ENCODE data around the gene KIAA1210. TPM values are rescaled to one million over a fixed set of nuclear protein-coding genes. Genes with fewer than 3 reads are reported as not detected.

The KIAA1210 gene
- total RNA-seq, 1 experiment from 2014 or later, result 0.09 TPM

- Mint-ChIP-seq H3K27ac (ENCODE audit: unreplicated experiment) (no peak overlapping the region), H3K4me3 (ENCODE audit: low read depth, unreplicated experiment) (no peak overlapping the region), H3K4me1 (ENCODE audit: low read depth, unreplicated experiment) (no peaks in the 10 kb centered on the region), H3K27me3 (ENCODE audit: unreplicated experiment) (peaks cover 47% of the 10 kb centered on the region), H3K36me3 (ENCODE audit: insufficient read depth, unreplicated experiment) (no peaks in the 10 kb centered on the region), H3K9me3 (ENCODE audit: low read depth, unreplicated experiment) (no peaks in the 10 kb centered on the region)
- CTCF ChIA-PET, result no interaction called here
- no peak for TF ChIP-seq CTCF (IDR thresholded peaks at IDR 0.05; ENCODE audit: unreplicated experiment)
- no peak for DNase-seq
- intact Hi-C loops (cut with micrococcal nuclease; ENCODE audit: unreplicated experiment), result no loop called here
- BruUV-seq (replicated peaks), result no TSS peak
These were observed 31.7 kb downstream of the KIAA1210 start for GRCh38 chrX:119095936-119096335.

- intact Hi-C loops (cut with micrococcal nuclease; ENCODE audit: unreplicated experiment), result no loop called here
- CTCF ChIA-PET, result no interaction called here
- H3K4me1 Mint-ChIP-seq (ENCODE audit: low read depth, unreplicated experiment), result no peaks in the 10 kb centered on the region
- H3K4me3 Mint-ChIP-seq (ENCODE audit: low read depth, unreplicated experiment), result no peak overlapping the region
- no peak for DNase-seq
- no peaks in the 10 kb centered on the region for H3K36me3 Mint-ChIP-seq (ENCODE audit: insufficient read depth, unreplicated experiment)
- H3K27me3 Mint-ChIP-seq (ENCODE audit: unreplicated experiment), result peaks cover 53% of the 10 kb centered on the region
- no peaks in the 10 kb centered on the region for H3K9me3 Mint-ChIP-seq (ENCODE audit: low read depth, unreplicated experiment)
- no peak for TF ChIP-seq CTCF (IDR thresholded peaks at IDR 0.05; ENCODE audit: unreplicated experiment)
- BruUV-seq (replicated peaks), result no TSS peak
- no peak overlapping the region for H3K27ac Mint-ChIP-seq (ENCODE audit: unreplicated experiment)
These were observed 32.8 kb downstream of the KIAA1210 start for GRCh38 chrX:119094819-119095218.

GRCh38 chrX:119093991-119094735 is 33.4 kb downstream of the KIAA1210 start:
- no peak for TF ChIP-seq CTCF (IDR thresholded peaks at IDR 0.05; ENCODE audit: unreplicated experiment)
- Mint-ChIP-seq H3K9me3 (ENCODE audit: low read depth, unreplicated experiment) (no peaks in the 10 kb centered on the region), H3K27ac (ENCODE audit: unreplicated experiment) (no peak overlapping the region), H3K4me1 (ENCODE audit: low read depth, unreplicated experiment) (no peaks in the 10 kb centered on the region), H3K36me3 (ENCODE audit: insufficient read depth, unreplicated experiment) (no peaks in the 10 kb centered on the region), H3K4me3 (ENCODE audit: low read depth, unreplicated experiment) (no peak overlapping the region), H3K27me3 (ENCODE audit: unreplicated experiment) (peaks cover 59% of the 10 kb centered on the region)
- DNase-seq, result peak; percentile 3
- CTCF ChIA-PET, result no interaction called here
- no TSS peak for BruUV-seq (replicated peaks)
- intact Hi-C loops (cut with micrococcal nuclease; ENCODE audit: unreplicated experiment), result no loop called here

- no TSS peak for BruUV-seq (replicated peaks)
- no peaks in the 10 kb centered on the region for H3K9me3 Mint-ChIP-seq (ENCODE audit: low read depth, unreplicated experiment)
- H3K4me3 Mint-ChIP-seq (ENCODE audit: low read depth, unreplicated experiment), result no peak overlapping the region
- no peaks in the 10 kb centered on the region for H3K36me3 Mint-ChIP-seq (ENCODE audit: insufficient read depth, unreplicated experiment)
- no peaks in the 10 kb centered on the region for H3K4me1 Mint-ChIP-seq (ENCODE audit: low read depth, unreplicated experiment)
- CTCF ChIA-PET, result no interaction called here
- TF ChIP-seq CTCF (IDR thresholded peaks at IDR 0.05; ENCODE audit: unreplicated experiment), result no peak
- no peak for DNase-seq
- intact Hi-C loops (cut with micrococcal nuclease; ENCODE audit: unreplicated experiment), result no loop called here
- H3K27ac Mint-ChIP-seq (ENCODE audit: unreplicated experiment), result no peak overlapping the region
- peaks cover 51% of the 10 kb centered on the region for H3K27me3 Mint-ChIP-seq (ENCODE audit: unreplicated experiment)
These were observed 37.0 kb downstream of the KIAA1210 start for GRCh38 chrX:119090627-119091026.

All from Calu3 (cell line).